GM23338 (cell line): ENCODE data around the gene MKRN2OS. TPM values are rescaled to one million over a fixed set of nuclear protein-coding genes. Genes with fewer than 3 reads are reported as not detected.

ENCODE experiments used
- ATAC-seq: fragments of 200-7000 bp; cut with Tn5 transposase; 3 replicates; pipeline ENCODE4 v1.9.1; 2020
- DNase-seq: peaks from one replicate; pipeline ENCODE4 v3.0.0-alpha.2; 2015; ENCODE audit warnings: low spot score
- H2AFZ ChIP-seq: fragments of 200-600 bp; sonication (generic); 2 replicates; pipeline ENCODE4 v1.8.0; 2016; ENCODE audit warnings: antibody characterized with exemption, mild to moderate bottlenecking, moderate library complexity
- H3F3A ChIP-seq: fragments of 200-600 bp; sonication (generic); replicated peaks from 2 replicates; pipeline ENCODE4 v1.8.0; 2017; ENCODE audit warnings: antibody characterized with exemption, mixed run types, low read depth
- H3K27ac ChIP-seq: fragments of 200-600 bp; sonication (generic); 2 replicates; pipeline ENCODE4 v1.6.1; 2016; ENCODE audit warnings: low read depth
- H3K27me3 ChIP-seq: fragments of 200-600 bp; sonication (generic); 2 replicates; pipeline ENCODE4 v1.8.0; 2016; ENCODE audit warnings: mild to moderate bottlenecking, mixed run types, moderate library complexity; ENCODE audit not compliant: insufficient read depth
- H3K36me3 ChIP-seq: fragments of 200-600 bp; sonication (generic); 2 replicates; pipeline ENCODE4 v1.8.0; 2016; ENCODE audit warnings: mild to moderate bottlenecking; ENCODE audit not compliant: insufficient read depth
- H3K4me1 ChIP-seq: fragments of 200-600 bp; sonication (generic); 2 replicates; pipeline ENCODE4 v1.8.0; 2016; ENCODE audit warnings: mild to moderate bottlenecking, moderate library complexity; ENCODE audit not compliant: insufficient read depth
- H3K4me2 ChIP-seq: fragments of 200-600 bp; sonication (generic); 2 replicates; pipeline ENCODE4 v1.7.1; 2017; ENCODE audit warnings: mixed run types
- H3K4me3 ChIP-seq: fragments of 200-600 bp; sonication (generic); 2 replicates; pipeline ENCODE4 v1.6.1; 2016; ENCODE audit warnings: mixed run types
- H3K79me2 ChIP-seq: fragments of 200-600 bp; sonication (generic); replicated peaks from 2 replicates; pipeline ENCODE4 v1.8.0; 2017; ENCODE audit warnings: mild to moderate bottlenecking; ENCODE audit not compliant: insufficient read depth
- H3K9me2 ChIP-seq: fragments of 200-600 bp; sonication (generic); 2 replicates; pipeline ENCODE4 v1.8.0; 2017; ENCODE audit not compliant: insufficient read depth
- H4K20me1 ChIP-seq: fragments of 200-600 bp; sonication (generic); replicated peaks from 2 replicates; pipeline ENCODE4 v1.8.0; 2017; ENCODE audit warnings: mild to moderate bottlenecking; ENCODE audit not compliant: insufficient read depth
- H3K27ac Mint-ChIP-seq: 2 replicates; pipeline ENCODE4 v1.8.0; 2020; ENCODE audit warnings: inconsistent platforms, mild to moderate bottlenecking, moderate library complexity, mixed read lengths
- H3K27me3 Mint-ChIP-seq: 3 replicates; pipeline ENCODE4 v1.8.0; 2022; ENCODE audit warnings: low read depth, mild to moderate bottlenecking, moderate library complexity, mixed read lengths, inconsistent platforms; ENCODE audit not compliant: insufficient read depth, poor library complexity
- H3K36me3 Mint-ChIP-seq: 3 replicates; pipeline ENCODE4 v1.8.0; 2021; ENCODE audit warnings: low read depth, mild to moderate bottlenecking, inconsistent platforms, moderate library complexity, mixed read lengths
- H3K4me1 Mint-ChIP-seq: 3 replicates; pipeline ENCODE4 v1.8.0; 2020; ENCODE audit warnings: mild to moderate bottlenecking, inconsistent platforms, mixed read lengths
- H3K4me3 Mint-ChIP-seq: 3 replicates; pipeline ENCODE4 v1.8.0; 2021; ENCODE audit warnings: moderate library complexity, mild to moderate bottlenecking, inconsistent platforms, mixed read lengths
- H3K9me3 Mint-ChIP-seq: 3 replicates; pipeline ENCODE4 v1.8.0; 2020; ENCODE audit warnings: moderate library complexity, mild to moderate bottlenecking, inconsistent platforms, mixed read lengths
- EZH2 ChIP-seq: fragments of 200-600 bp; sonication (generic); IDR thresholded peaks from one replicate; pipeline ENCODE4 v1.8.0; 2017; ENCODE audit warnings: antibody characterized with exemption, mild to moderate bottlenecking, low read depth; ENCODE audit not compliant: unreplicated experiment
- EZH2phosphoT487 ChIP-seq: fragments of 200-600 bp; sonication (generic); IDR thresholded peaks from one replicate; pipeline ENCODE4 v1.8.1; 2018; ENCODE audit warnings: antibody characterized with exemption; ENCODE audit not compliant: unreplicated experiment
- JUNB ChIP-seq: IDR thresholded peaks from one replicate; pipeline ENCODE4 v1.6.1; 2016; ENCODE audit warnings: antibody characterized with exemption; ENCODE audit not compliant: unreplicated experiment
- NANOG ChIP-seq: IDR thresholded peaks from 2 replicates; pipeline ENCODE4 v1.6.1; 2016; ENCODE audit warnings: antibody characterized with exemption, borderline replicate concordance
- POLR2AphosphoS5 ChIP-seq: IDR thresholded peaks from 2 replicates; pipeline ENCODE4 v1.6.1; 2016; ENCODE audit warnings: antibody characterized with exemption, low read depth
- STAT1 ChIP-seq: IDR thresholded peaks from one replicate; pipeline ENCODE4 v1.6.1; 2016; ENCODE audit warnings: antibody characterized with exemption; ENCODE audit not compliant: unreplicated experiment
- ZNF114 ChIP-seq: fragments of 250-450 bp; sonication (Bioruptor Pico); IDR thresholded peaks from 2 replicates; pipeline ENCODE4 v1.5.0; 2020; ENCODE audit warnings: mild to moderate bottlenecking, moderate library complexity
- polyA plus RNA-seq: library from polyadenylated mRNA; unstranded; fragments of >200 nt; fragmentation: Nextera tagmentation; extraction: Ambion mirVana; gene quantifications from 2 replicates; pipeline ENCODE4 v1.2.1, GENCODE V29; 2016
- total RNA-seq: library from RNA; depleted of rRNA; stranded (reverse); fragments of >200 nt; shearing (Covaris generic); gene quantifications from 2 replicates; pipeline ENCODE4 v1.2.3, GENCODE V29; 2014
- TF ChIP-seq, protein P1 (sequence below): fragments of 250-450 bp; sonication (Bioruptor Pico); IDR thresholded peaks from 2 replicates; pipeline ENCODE4 v1.5.0; 2020; ENCODE audit warnings: mild to moderate bottlenecking, moderate library complexity
- TF ChIP-seq, protein P2 (sequence below), 2 experiments: fragments of 200-600 bp in 1 of 2; sonication (generic) in 1 of 2; conservative IDR thresholded peaks; 2 replicates each; pipeline versions ENCODE4 v1.5.1 to v1.6.1; 2016 to 2017; ENCODE audit warnings: antibody characterized with exemption in 2 of 2, low read depth in 2 of 2, mild to moderate bottlenecking in 2 of 2, moderate library complexity in 1 of 2
- TF ChIP-seq, protein P3 (sequence below): IDR thresholded peaks from 2 replicates; pipeline ENCODE4 v1.6.1; 2016; ENCODE audit warnings: antibody characterized with exemption

The MKRN2OS gene
- total and polyA plus RNA-seq, 2 experiments from 2014 or later: 0.55 TPM; not detected in 1

DNA sequence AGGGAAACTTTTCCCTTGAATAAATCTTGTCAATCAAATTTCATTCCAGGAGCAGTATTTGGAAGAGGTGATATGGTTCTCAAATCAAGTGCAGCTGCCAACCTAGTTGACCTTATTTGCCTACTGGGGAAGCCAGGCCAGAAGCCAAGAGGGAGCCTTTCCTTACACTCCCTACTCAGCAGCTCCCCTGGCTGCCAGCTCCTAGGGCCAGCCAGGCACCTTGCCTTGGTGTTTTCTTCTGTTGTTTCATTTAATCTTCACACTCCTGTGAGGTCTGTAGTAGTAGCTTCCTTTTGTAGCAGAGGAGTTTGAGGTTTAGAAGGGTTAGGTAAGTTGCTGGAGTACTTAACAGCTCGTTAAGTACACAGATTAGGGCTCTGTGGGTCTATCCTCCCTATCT lies 22.6 kb downstream of the MKRN2OS start:
- no peak overlapping the region for H3K4me2 ChIP-seq
- Mint-ChIP-seq H3K9me3 (no peaks in the 10 kb centered on the region), H3K4me1 (no peaks in the 10 kb centered on the region)

DNA sequence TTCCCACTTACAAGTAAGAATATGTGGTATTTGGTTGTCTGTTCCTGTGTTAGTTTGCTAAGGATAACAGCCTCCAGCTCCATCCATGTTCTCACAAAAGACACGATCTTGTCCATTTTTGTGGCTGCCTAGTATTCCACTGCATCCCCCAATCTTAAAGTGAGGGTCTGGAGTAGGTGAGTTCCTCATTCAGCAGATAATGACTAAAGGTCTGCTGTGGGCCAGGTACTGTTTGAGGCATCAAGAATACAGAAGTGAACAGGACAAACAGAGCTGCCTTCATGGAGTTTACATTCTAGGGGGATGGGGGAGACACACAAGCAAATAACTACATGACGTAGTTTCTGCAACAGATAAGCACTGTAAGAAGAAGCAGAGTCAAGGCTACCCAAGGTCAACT lies 24.3 kb downstream of the MKRN2OS start:
- no peak overlapping the region for H2AFZ ChIP-seq
- TF ChIP-seq, protein P1, sequence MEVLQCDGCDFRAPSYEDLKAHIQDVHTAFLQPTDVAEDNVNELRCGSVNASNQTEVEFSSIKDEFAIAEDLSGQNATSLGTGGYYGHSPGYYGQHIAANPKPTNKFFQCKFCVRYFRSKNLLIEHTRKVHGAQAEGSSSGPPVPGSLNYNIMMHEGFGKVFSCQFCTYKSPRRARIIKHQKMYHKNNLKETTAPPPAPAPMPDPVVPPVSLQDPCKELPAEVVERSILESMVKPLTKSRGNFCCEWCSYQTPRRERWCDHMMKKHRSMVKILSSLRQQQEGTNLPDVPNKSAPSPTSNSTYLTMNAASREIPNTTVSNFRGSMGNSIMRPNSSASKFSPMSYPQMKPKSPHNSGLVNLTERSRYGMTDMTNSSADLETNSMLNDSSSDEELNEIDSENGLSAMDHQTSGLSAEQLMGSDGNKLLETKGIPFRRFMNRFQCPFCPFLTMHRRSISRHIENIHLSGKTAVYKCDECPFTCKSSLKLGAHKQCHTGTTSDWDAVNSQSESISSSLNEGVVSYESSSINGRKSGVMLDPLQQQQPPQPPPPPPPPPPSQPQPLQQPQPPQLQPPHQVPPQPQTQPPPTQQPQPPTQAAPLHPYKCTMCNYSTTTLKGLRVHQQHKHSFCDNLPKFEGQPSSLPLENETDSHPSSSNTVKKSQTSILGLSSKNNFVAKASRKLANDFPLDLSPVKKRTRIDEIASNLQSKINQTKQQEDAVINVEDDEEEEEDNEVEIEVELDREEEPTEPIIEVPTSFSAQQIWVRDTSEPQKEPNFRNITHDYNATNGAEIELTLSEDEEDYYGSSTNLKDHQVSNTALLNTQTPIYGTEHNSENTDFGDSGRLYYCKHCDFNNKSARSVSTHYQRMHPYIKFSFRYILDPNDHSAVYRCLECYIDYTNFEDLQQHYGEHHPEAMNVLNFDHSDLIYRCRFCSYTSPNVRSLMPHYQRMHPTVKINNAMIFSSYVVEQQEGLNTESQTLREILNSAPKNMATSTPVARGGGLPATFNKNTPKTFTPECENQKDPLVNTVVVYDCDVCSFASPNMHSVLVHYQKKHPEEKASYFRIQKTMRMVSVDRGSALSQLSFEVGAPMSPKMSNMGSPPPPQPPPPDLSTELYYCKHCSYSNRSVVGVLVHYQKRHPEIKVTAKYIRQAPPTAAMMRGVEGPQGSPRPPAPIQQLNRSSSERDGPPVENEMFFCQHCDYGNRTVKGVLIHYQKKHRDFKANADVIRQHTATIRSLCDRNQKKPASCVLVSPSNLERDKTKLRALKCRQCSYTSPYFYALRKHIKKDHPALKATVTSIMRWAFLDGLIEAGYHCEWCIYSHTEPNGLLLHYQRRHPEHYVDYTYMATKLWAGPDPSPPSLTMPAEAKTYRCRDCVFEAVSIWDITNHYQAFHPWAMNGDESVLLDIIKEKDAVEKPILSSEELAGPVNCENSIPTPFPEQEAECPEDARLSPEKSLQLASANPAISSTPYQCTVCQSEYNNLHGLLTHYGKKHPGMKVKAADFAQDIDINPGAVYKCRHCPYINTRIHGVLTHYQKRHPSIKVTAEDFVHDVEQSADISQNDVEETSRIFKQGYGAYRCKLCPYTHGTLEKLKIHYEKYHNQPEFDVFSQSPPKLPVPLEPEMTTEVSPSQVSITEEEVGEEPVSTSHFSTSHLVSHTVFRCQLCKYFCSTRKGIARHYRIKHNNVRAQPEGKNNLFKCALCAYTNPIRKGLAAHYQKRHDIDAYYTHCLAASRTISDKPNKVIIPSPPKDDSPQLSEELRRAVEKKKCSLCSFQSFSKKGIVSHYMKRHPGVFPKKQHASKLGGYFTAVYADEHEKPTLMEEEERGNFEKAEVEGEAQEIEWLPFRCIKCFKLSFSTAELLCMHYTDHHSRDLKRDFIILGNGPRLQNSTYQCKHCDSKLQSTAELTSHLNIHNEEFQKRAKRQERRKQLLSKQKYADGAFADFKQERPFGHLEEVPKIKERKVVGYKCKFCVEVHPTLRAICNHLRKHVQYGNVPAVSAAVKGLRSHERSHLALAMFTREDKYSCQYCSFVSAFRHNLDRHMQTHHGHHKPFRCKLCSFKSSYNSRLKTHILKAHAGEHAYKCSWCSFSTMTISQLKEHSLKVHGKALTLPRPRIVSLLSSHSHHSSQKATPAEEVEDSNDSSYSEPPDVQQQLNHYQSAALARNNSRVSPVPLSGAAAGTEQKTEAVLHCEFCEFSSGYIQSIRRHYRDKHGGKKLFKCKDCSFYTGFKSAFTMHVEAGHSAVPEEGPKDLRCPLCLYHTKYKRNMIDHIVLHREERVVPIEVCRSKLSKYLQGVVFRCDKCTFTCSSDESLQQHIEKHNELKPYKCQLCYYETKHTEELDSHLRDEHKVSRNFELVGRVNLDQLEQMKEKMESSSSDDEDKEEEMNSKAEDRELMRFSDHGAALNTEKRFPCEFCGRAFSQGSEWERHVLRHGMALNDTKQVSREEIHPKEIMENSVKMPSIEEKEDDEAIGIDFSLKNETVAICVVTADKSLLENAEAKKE (CRISPR knock-in tag): no peak
- no peak for TF ChIP-seq JUNB
- no peak for TF ChIP-seq STAT1
- H3K27me3 ChIP-seq: no peaks in the 10 kb centered on the region
- Mint-ChIP-seq H3K27ac (no peak overlapping the region), H3K4me3 (no peak overlapping the region), H3K4me1 (no peaks in the 10 kb centered on the region), H3K36me3 (peaks cover 38% of the 10 kb centered on the region), H3K9me3 (no peaks in the 10 kb centered on the region), H3K27me3 (peaks cover 2% of the 10 kb centered on the region)
- H3K9me2 ChIP-seq: no peaks in the 10 kb centered on the region
- H3K4me2 ChIP-seq: no peak overlapping the region
- H3K4me1 ChIP-seq: no peaks in the 10 kb centered on the region
- H3K79me2 ChIP-seq: no peaks in the 10 kb centered on the region
- ATAC-seq (no peak), DNase-seq (no peak)
- no peaks in the 10 kb centered on the region for H3K36me3 ChIP-seq
- no peak overlapping the region for H3K27ac ChIP-seq
- H3F3A ChIP-seq: no peaks in the 10 kb centered on the region
- H4K20me1 ChIP-seq: peaks cover 20% of the 10 kb centered on the region
- no peak overlapping the region for H3K4me3 ChIP-seq

More for the DNA sequence above, 22.6 kb downstream of the MKRN2OS start:
- no peak for DNase-seq
- no peak overlapping the region for H3K4me3 Mint-ChIP-seq
- H3K27me3 ChIP-seq: no peaks in the 10 kb centered on the region
- H2AFZ ChIP-seq: no peak overlapping the region
- peaks cover 47% of the 10 kb centered on the region for H3K36me3 Mint-ChIP-seq
- H3K27ac ChIP-seq: no peak overlapping the region
- H3K9me2 ChIP-seq: no peaks in the 10 kb centered on the region
- TF ChIP-seq POLR2AphosphoS5: no peak
- TF ChIP-seq, protein P2, sequence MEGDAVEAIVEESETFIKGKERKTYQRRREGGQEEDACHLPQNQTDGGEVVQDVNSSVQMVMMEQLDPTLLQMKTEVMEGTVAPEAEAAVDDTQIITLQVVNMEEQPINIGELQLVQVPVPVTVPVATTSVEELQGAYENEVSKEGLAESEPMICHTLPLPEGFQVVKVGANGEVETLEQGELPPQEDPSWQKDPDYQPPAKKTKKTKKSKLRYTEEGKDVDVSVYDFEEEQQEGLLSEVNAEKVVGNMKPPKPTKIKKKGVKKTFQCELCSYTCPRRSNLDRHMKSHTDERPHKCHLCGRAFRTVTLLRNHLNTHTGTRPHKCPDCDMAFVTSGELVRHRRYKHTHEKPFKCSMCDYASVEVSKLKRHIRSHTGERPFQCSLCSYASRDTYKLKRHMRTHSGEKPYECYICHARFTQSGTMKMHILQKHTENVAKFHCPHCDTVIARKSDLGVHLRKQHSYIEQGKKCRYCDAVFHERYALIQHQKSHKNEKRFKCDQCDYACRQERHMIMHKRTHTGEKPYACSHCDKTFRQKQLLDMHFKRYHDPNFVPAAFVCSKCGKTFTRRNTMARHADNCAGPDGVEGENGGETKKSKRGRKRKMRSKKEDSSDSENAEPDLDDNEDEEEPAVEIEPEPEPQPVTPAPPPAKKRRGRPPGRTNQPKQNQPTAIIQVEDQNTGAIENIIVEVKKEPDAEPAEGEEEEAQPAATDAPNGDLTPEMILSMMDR (conservative IDR thresholded peaks at IDR 0.05; ENCODE audit: low read depth in 2 of 2): no peak
- no peak for TF ChIP-seq NANOG
- TF ChIP-seq ZNF114: no peak
- TF ChIP-seq EZH2: no peak
- TF ChIP-seq, protein P3, sequence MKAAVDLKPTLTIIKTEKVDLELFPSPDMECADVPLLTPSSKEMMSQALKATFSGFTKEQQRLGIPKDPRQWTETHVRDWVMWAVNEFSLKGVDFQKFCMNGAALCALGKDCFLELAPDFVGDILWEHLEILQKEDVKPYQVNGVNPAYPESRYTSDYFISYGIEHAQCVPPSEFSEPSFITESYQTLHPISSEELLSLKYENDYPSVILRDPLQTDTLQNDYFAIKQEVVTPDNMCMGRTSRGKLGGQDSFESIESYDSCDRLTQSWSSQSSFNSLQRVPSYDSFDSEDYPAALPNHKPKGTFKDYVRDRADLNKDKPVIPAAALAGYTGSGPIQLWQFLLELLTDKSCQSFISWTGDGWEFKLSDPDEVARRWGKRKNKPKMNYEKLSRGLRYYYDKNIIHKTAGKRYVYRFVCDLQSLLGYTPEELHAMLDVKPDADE: no peak
- no peak for TF ChIP-seq EZH2phosphoT487
- no peak for TF ChIP-seq JUNB
- peaks cover 15% of the 10 kb centered on the region for H4K20me1 ChIP-seq
- no peaks in the 10 kb centered on the region for H3K79me2 ChIP-seq
- H3F3A ChIP-seq: no peaks in the 10 kb centered on the region
- no peaks in the 10 kb centered on the region for H3K36me3 ChIP-seq
- H3K4me1 ChIP-seq: no peaks in the 10 kb centered on the region
- no peak for ATAC-seq
- peaks cover 2% of the 10 kb centered on the region for H3K27me3 Mint-ChIP-seq
- no peak overlapping the region for H3K4me3 ChIP-seq
- H3K27ac Mint-ChIP-seq: no peak overlapping the region
